ENCODE results near the gene TSTD1. TPM values are rescaled to one million over a fixed set of nuclear protein-coding genes. Genes with fewer than 3 reads are reported as not detected.
A peak's percentile ranks its signal among the peaks of the same experiment; 100 is the strongest.
"Not testable (repeated sequence)": the region's sequence is repeated elsewhere in the genome, so short reads cannot be mapped to it uniquely, and the experiment has no call there.

Gene TSTD1
- total and polyA plus RNA-seq, 2 donors from 2014 or later: 74.5 to 200 TPM

GRCh38 chr1:161016683-161017082 lies 22.1 kb downstream of the TSTD1 start:
- peak overlapping the region in 1 of 2 donors; percentile 40 for H3K27ac ChIP-seq (ENCODE audit: low read depth in 2 of 2, low read length in 2 of 2)
- H3K4me3 ChIP-seq (ENCODE audit: low read length in 3 of 3); intact Hi-C loops (cut with DNase I); H3K27me3 ChIP-seq (ENCODE audit: control insufficient read depth, insufficient read depth, low read length); H3K36me3 ChIP-seq (ENCODE audit: control insufficient read depth in 2 of 3, insufficient read depth in 3 of 3, low read length in 3 of 3); FAIRE-seq; H3K9me3 ChIP-seq (ENCODE audit: control insufficient read depth in 2 of 3, insufficient read depth in 1 of 3, low read length in 3 of 3); DNase-seq; H3K9ac ChIP-seq (ENCODE audit: low read length in 3 of 3): not testable (repeated sequence)
- H3K4me1 ChIP-seq (ENCODE audit: control insufficient read depth in 2 of 3, insufficient read depth in 2 of 3, low read depth in 1 of 3, low read length in 3 of 3): peaks cover 0 to 31% (median 27%) of the 10 kb centered on the region in 3 donors

GRCh38 chr1:161013488-161014230 lies 25.1 kb downstream of the TSTD1 start:
- H3K27ac ChIP-seq (ENCODE audit: low read depth in 2 of 2, low read length in 2 of 2): peak overlapping the region; percentile 82 to 94
- no peak for TF ChIP-seq CTCF (IDR thresholded peaks at IDR 0.05; ENCODE audit: borderline replicate concordance, extremely low read depth, insufficient read depth)
- no peak for FAIRE-seq
- intact Hi-C loops (cut with DNase I): no loop called here
- no peaks in the 10 kb centered on the region for H3K27me3 ChIP-seq (ENCODE audit: control insufficient read depth, insufficient read depth, low read length)
- peaks cover 0 to 33% (median 30%) of the 10 kb centered on the region in 3 donors for H3K4me1 ChIP-seq (ENCODE audit: control insufficient read depth in 2 of 3, insufficient read depth in 2 of 3, low read depth in 1 of 3, low read length in 3 of 3)
- H3K36me3 ChIP-seq (ENCODE audit: control insufficient read depth in 2 of 3, insufficient read depth in 3 of 3, low read length in 3 of 3): peaks cover 0 to 2% (median 0%) of the 10 kb centered on the region in 3 donors
- peak overlapping the region in 2 of 3 donors; percentile 23 to 38 for H3K4me3 ChIP-seq (ENCODE audit: low read length in 3 of 3)
- H3K9me3 ChIP-seq (ENCODE audit: control insufficient read depth in 2 of 3, insufficient read depth in 1 of 3, low read length in 3 of 3): no peaks in the 10 kb centered on the region
- peak; percentile 75 to 94 (median 76) for DNase-seq
- H3K9ac ChIP-seq (ENCODE audit: low read length in 3 of 3): peak overlapping the region in 2 of 3 donors; percentile 49 to 67

- peak overlapping the region in 2 of 3 donors; percentile 18 to 23 for H3K4me3 ChIP-seq (ENCODE audit: low read length in 3 of 3)
- no peak for DNase-seq
- intact Hi-C loops (cut with DNase I): no loop called here
- no peaks in the 10 kb centered on the region for H3K9me3 ChIP-seq (ENCODE audit: control insufficient read depth in 2 of 3, insufficient read depth in 1 of 3, low read length in 3 of 3)
- no peak for FAIRE-seq
- peaks cover 0 to 30% (median 24%) of the 10 kb centered on the region in 3 donors for H3K4me1 ChIP-seq (ENCODE audit: control insufficient read depth in 2 of 3, insufficient read depth in 2 of 3, low read depth in 1 of 3, low read length in 3 of 3)
- H3K36me3 ChIP-seq (ENCODE audit: control insufficient read depth in 2 of 3, insufficient read depth in 3 of 3, low read length in 3 of 3): peaks cover 0 to 5% (median 0%) of the 10 kb centered on the region in 3 donors
- no peaks in the 10 kb centered on the region for H3K27me3 ChIP-seq (ENCODE audit: control insufficient read depth, insufficient read depth, low read length)
- H3K9ac ChIP-seq (ENCODE audit: low read length in 3 of 3): peak overlapping the region in 2 of 3 donors; percentile 24 to 67
- peak overlapping the region; percentile 82 to 94 for H3K27ac ChIP-seq (ENCODE audit: low read depth in 2 of 2, low read length in 2 of 2)
- TF ChIP-seq CTCF (IDR thresholded peaks at IDR 0.05; ENCODE audit: borderline replicate concordance, extremely low read depth, insufficient read depth): no peak
Observed at GRCh38 chr1:161013131-161013487, 25.7 kb downstream of the TSTD1 start.

GRCh38 chr1:161012420-161012819 lies 26.3 kb downstream of the TSTD1 start:
- intact Hi-C loops (cut with DNase I): no loop called here
- Histone ChIP-seq H3K36me3 (ENCODE audit: control insufficient read depth in 2 of 3, insufficient read depth in 3 of 3, low read length in 3 of 3) (peaks cover 0 to 5% (median 0%) of the 10 kb centered on the region in 3 donors), H3K9me3 (ENCODE audit: control insufficient read depth in 2 of 3, insufficient read depth in 1 of 3, low read length in 3 of 3) (no peaks in the 10 kb centered on the region), H3K27me3 (ENCODE audit: control insufficient read depth, insufficient read depth, low read length) (no peaks in the 10 kb centered on the region), H3K4me1 (ENCODE audit: control insufficient read depth in 2 of 3, insufficient read depth in 2 of 3, low read depth in 1 of 3, low read length in 3 of 3) (peaks cover 0 to 25% (median 21%) of the 10 kb centered on the region in 3 donors), H3K27ac (ENCODE audit: low read depth in 2 of 2, low read length in 2 of 2) (peak overlapping the region in 1 of 2 donors; percentile 23), H3K4me3 (ENCODE audit: low read length in 3 of 3) (no peak overlapping the region), H3K9ac (ENCODE audit: low read length in 3 of 3) (no peak overlapping the region)
- TF ChIP-seq CTCF (IDR thresholded peaks at IDR 0.05; ENCODE audit: borderline replicate concordance, extremely low read depth, insufficient read depth): no peak
- no peak for FAIRE-seq
- DNase-seq: no peak

Measured in kidney (tissue), 14 donors.